ENCODE measurements around the gene TSPAN15.

Gene TSPAN15

GRCh38 chr10:69443354-69443753, 7.9 kb upstream of the TSPAN15 start:
- Histone ChIP-seq H3K27ac (ENCODE audit: low read depth, low read length, poor library complexity, severe bottlenecking) (no peak overlapping the region), H3K9me2 (ENCODE audit: low read depth, low read length) (no peaks in the 10 kb centered on the region), H3K27me3 (ENCODE audit: insufficient read depth, low read length) (no peaks in the 10 kb centered on the region; the same call in 1 of the 2 replicates), H3K4me3 (ENCODE audit: low read depth, low read length, poor library complexity, severe bottlenecking) (no peak overlapping the region), H3K9ac (ENCODE audit: low read length) (no peak overlapping the region), H3K79me2 (ENCODE audit: insufficient read depth, low read length) (no peaks in the 10 kb centered on the region), H3F3A (ENCODE audit: insufficient read depth, low read length) (no peaks in the 10 kb centered on the region), H3K9me3 (ENCODE audit: low read length) (no peaks in the 10 kb centered on the region), H2AFZ (ENCODE audit: low read length) (no peak overlapping the region), H3K36me3 (ENCODE audit: insufficient read depth, low read length) (no peaks in the 10 kb centered on the region), H4K20me1 (ENCODE audit: insufficient read depth, low read length) (no peaks in the 10 kb centered on the region), H3K4me1 (ENCODE audit: insufficient read depth, low read length, severe bottlenecking) (no peaks in the 10 kb centered on the region), H3K4me2 (ENCODE audit: low read length) (no peak overlapping the region)
- TF ChIP-seq CTCF (IDR thresholded peaks at IDR 0.05; ENCODE audit: low read length) (no peak), EZH2 (IDR thresholded peaks at IDR 0.05; ENCODE audit: borderline replicate concordance, low read length) (no peak)

- H3K4me2 ChIP-seq (ENCODE audit: low read length): no peak overlapping the region
- TF ChIP-seq EZH2 (IDR thresholded peaks at IDR 0.05; ENCODE audit: borderline replicate concordance, low read length) (no peak), CTCF (IDR thresholded peaks at IDR 0.05; ENCODE audit: low read length) (no peak)
- no peaks in the 10 kb centered on the region for H3K4me1 ChIP-seq (ENCODE audit: insufficient read depth, low read length, severe bottlenecking)
Measured at GRCh38 chr10:69445041-69445440, 6.2 kb upstream of the TSPAN15 start.

GRCh38 chr10:69446229-69446628, 5.0 kb upstream of the TSPAN15 start:
- Histone ChIP-seq H3K27ac (ENCODE audit: low read depth, low read length, poor library complexity, severe bottlenecking) (no peak overlapping the region), H3K9me3 (ENCODE audit: low read length) (no peaks in the 10 kb centered on the region), H4K20me1 (ENCODE audit: insufficient read depth, low read length) (no peaks in the 10 kb centered on the region), H3K9me2 (ENCODE audit: low read depth, low read length) (no peaks in the 10 kb centered on the region), H2AFZ (ENCODE audit: low read length) (no peak overlapping the region), H3F3A (ENCODE audit: insufficient read depth, low read length) (no peaks in the 10 kb centered on the region), H3K4me3 (ENCODE audit: low read depth, low read length, poor library complexity, severe bottlenecking) (no peak overlapping the region), H3K9ac (ENCODE audit: low read length) (no peak overlapping the region), H3K36me3 (ENCODE audit: insufficient read depth, low read length) (no peaks in the 10 kb centered on the region), H3K4me2 (ENCODE audit: low read length) (no peak overlapping the region), H3K4me1 (ENCODE audit: insufficient read depth, low read length, severe bottlenecking) (no peaks in the 10 kb centered on the region), H3K79me2 (ENCODE audit: insufficient read depth, low read length) (no peaks in the 10 kb centered on the region), H3K27me3 (ENCODE audit: insufficient read depth, low read length) (no peaks in the 10 kb centered on the region; the same call in 1 of the 2 replicates)
- TF ChIP-seq CTCF (IDR thresholded peaks at IDR 0.05; ENCODE audit: low read length) (no peak), EZH2 (IDR thresholded peaks at IDR 0.05; ENCODE audit: borderline replicate concordance, low read length) (no peak)

More at GRCh38 chr10:69445041-69445440, 6.2 kb upstream of the TSPAN15 start:
- Histone ChIP-seq H3K9me3 (ENCODE audit: low read length) (no peaks in the 10 kb centered on the region), H4K20me1 (ENCODE audit: insufficient read depth, low read length) (no peaks in the 10 kb centered on the region), H3K79me2 (ENCODE audit: insufficient read depth, low read length) (no peaks in the 10 kb centered on the region), H3K27ac (ENCODE audit: low read depth, low read length, poor library complexity, severe bottlenecking) (no peak overlapping the region), H2AFZ (ENCODE audit: low read length) (no peak overlapping the region), H3K36me3 (ENCODE audit: insufficient read depth, low read length) (no peaks in the 10 kb centered on the region), H3K9ac (ENCODE audit: low read length) (no peak overlapping the region), H3K4me3 (ENCODE audit: low read depth, low read length, poor library complexity, severe bottlenecking) (no peak overlapping the region), H3K9me2 (ENCODE audit: low read depth, low read length) (no peaks in the 10 kb centered on the region), H3K27me3 (ENCODE audit: insufficient read depth, low read length) (no peaks in the 10 kb centered on the region; the same call in 1 of the 2 replicates), H3F3A (ENCODE audit: insufficient read depth, low read length) (no peaks in the 10 kb centered on the region)
